Gastroesophageal sphincter (tissue), 2 donors: ENCODE results near the gene ARFGEF3.

Experiments used
- EP300 ChIP-seq: sonication (generic); formaldehyde crosslinking; IDR thresholded peaks from one replicate; pipeline ENCODE4 v1.6.1; 2017; ENCODE audit warnings: antibody characterized with exemption, mild to moderate bottlenecking
- POLR2A ChIP-seq, 2 donors: fragments of 450-650 bp; IDR thresholded peaks; one replicate each; pipeline ENCODE4 v1.6.1; 2017; ENCODE audit warnings: antibody characterized with exemption in 2 of 2, mild to moderate bottlenecking in 2 of 2, moderate library complexity in 1 of 2
- POLR2AphosphoS5 ChIP-seq: sonication (generic); formaldehyde crosslinking; IDR thresholded peaks from one replicate; pipeline ENCODE4 v1.6.1; 2017; ENCODE audit warnings: antibody characterized with exemption

DNA sequence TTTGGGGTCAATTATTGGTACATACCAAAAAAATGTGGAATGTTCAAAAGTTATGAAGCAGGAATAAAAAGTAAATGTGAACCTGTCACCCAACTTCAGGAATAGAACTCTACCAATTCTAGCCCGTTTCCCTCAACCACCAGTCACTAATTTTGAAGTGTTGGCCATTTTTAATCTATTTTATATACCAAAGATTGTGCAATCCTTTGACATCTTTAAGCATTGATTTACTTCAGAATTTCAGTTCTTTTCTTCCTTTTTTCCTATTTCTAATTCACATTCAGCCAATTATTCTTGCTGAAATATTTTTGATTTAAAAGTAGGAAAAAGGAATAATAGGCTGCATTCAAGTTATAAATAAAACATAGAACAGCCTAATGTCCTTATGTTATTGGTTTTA, 169.0 kb downstream of the ARFGEF3 start:
- no peak for TF ChIP-seq EP300
- no peak for TF ChIP-seq POLR2A (IDR thresholded peaks at IDR 0.05)
- TF ChIP-seq POLR2AphosphoS5: no peak
